Activated CD8-positive, alpha-beta T cell treated with anti-CD3 and anti-CD28 coated beads for 36 hours (primary cell): ENCODE data around the gene SARNP. TPM values are rescaled to one million over a fixed set of nuclear protein-coding genes. Genes with fewer than 3 reads are reported as not detected.
A peak's percentile ranks its signal among the peaks of the same experiment; 100 is the strongest.

Source experiments
- ATAC-seq: fragments of 200-7000 bp; cut with Tn5 transposase; one replicate; pipeline ENCODE4 v1.10.0; 2021; ENCODE audit warnings: mild to moderate bottlenecking, moderate library complexity
- CTCF ChIA-PET: fragments of 350-600 bp; sonication (Branson Sonifier 250); formaldehyde crosslinking; loops from one replicate; lab custom pipeline; 2021; ENCODE audit warnings: antibody characterized with exemption; lab: Charles Lee
- POLR2A ChIA-PET: fragments of 350-600 bp; sonication (Branson Sonifier 250); formaldehyde crosslinking; loops from one replicate; lab custom pipeline; 2021; ENCODE audit warnings: antibody characterized with exemption; lab: Charles Lee
- DNase-seq: peaks from one replicate; pipeline ENCODE4 v3.0.0-alpha.2; 2020
- H3K27ac Mint-ChIP-seq: one replicate; pipeline ENCODE4 v1.8.0; 2021; ENCODE audit warnings: mild to moderate bottlenecking, mixed read lengths
- H3K27me3 Mint-ChIP-seq: one replicate; pipeline ENCODE4 v1.8.0; 2021; ENCODE audit warnings: mixed read lengths
- H3K36me3 Mint-ChIP-seq: one replicate; pipeline ENCODE4 v1.8.0; 2021; ENCODE audit warnings: low read depth, mixed read lengths
- H3K4me1 Mint-ChIP-seq: one replicate; pipeline ENCODE4 v1.8.0; 2021; ENCODE audit warnings: low read depth, mixed read lengths
- H3K4me3 Mint-ChIP-seq: one replicate; pipeline ENCODE4 v1.8.0; 2021; ENCODE audit warnings: mild to moderate bottlenecking, moderate library complexity, mixed read lengths
- H3K9me3 Mint-ChIP-seq: one replicate; pipeline ENCODE4 v1.8.0; 2021; ENCODE audit warnings: mixed read lengths
- intact Hi-C: fragments of 100-400 bp; cut with micrococcal nuclease; formaldehyde crosslinking; loops from one replicate; pipeline ENCODE4 v1.10.0; 2022
- total RNA-seq, 2 experiments: library from RNA; stranded (reverse); gene quantifications; one replicate each; pipeline ENCODE4 v1.2.3, GENCODE V29; 2021
- TF ChIP-seq, protein P1 (sequence below): fragments of 200-600 bp; IDR thresholded peaks from one replicate; pipeline ENCODE4 v1.8.0; 2022; ENCODE audit warnings: antibody characterized with exemption, mild to moderate bottlenecking

Gene SARNP
- total RNA-seq, 2 experiments from 2014 or later: 93.9 to 94.0 TPM

DNA sequence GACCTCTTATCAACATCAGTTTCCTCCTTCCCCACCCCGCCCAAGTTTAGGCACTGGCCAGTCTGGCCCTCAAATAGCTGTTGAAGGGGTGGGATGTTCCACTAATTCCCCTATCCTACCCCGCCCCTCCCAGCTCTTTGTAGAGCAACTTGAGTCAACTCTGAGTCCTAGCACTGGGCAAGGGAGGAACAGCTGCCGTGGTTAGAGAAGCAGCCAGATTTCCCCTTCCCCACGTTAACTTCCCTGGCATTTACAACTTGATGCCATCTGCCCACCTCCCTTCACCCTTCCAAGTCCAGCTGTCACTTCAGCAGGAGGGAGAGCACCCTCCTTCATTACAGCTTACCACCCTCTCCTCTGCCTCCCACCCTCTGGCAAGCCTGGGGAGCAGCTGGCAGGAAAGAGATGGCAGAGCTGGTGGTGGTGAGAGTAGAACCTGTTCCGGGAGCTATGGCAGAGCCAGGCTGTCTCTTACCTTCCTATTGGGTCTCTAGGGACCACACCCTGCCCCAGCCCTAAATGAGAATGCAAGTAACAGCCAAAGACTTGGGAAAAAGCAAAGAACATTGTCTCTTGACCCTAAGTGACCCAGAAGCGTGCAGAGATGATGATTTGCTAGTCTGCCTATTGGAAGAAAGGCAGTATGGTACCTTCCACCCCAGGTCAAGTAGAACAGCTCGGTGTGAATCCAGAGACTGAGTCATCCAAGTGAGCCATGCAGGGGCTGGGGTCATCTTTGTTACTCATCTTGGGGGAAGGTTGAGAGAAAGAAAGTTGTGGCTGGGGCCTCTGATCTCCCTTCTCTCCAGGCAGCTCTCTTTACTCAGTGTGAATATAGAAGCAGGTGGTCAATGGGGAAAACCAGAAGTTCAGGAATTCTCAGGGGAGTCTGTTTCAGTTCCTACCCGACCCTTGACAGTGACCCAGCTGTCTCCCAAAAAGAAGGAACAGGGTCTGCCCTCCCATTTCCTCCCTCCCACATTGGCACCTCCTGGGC lies 100.2 kb downstream of the SARNP start:
- peaks cover 5% of the 10 kb centered on the region for H3K36me3 Mint-ChIP-seq
- H3K9me3 Mint-ChIP-seq: no peaks in the 10 kb centered on the region
- intact Hi-C loops: no loop called here
- H3K4me1 Mint-ChIP-seq: peaks cover 24% of the 10 kb centered on the region
- CTCF ChIA-PET: interaction anchor here (0.8 to 4.3 kb wide), 8 partner anchors 11 to 79 kb away, joined by 3 to 44 read pairs (median 6); partner anchors contain the start of gene CD63
- DNase-seq (peak; percentile 55), ATAC-seq (peak; percentile 37)
- POLR2A ChIA-PET: interaction anchor here (0.9 to 7.2 kb wide), 7 partner anchors 11 to 99 kb away, joined by 3 to 44 read pairs (median 3); partner anchors contain the start of genes CD63 and GDF11
- H3K27ac Mint-ChIP-seq: peak overlapping the region; percentile 92
- H3K4me3 Mint-ChIP-seq: peak overlapping the region; percentile 94
- TF ChIP-seq, protein P1, sequence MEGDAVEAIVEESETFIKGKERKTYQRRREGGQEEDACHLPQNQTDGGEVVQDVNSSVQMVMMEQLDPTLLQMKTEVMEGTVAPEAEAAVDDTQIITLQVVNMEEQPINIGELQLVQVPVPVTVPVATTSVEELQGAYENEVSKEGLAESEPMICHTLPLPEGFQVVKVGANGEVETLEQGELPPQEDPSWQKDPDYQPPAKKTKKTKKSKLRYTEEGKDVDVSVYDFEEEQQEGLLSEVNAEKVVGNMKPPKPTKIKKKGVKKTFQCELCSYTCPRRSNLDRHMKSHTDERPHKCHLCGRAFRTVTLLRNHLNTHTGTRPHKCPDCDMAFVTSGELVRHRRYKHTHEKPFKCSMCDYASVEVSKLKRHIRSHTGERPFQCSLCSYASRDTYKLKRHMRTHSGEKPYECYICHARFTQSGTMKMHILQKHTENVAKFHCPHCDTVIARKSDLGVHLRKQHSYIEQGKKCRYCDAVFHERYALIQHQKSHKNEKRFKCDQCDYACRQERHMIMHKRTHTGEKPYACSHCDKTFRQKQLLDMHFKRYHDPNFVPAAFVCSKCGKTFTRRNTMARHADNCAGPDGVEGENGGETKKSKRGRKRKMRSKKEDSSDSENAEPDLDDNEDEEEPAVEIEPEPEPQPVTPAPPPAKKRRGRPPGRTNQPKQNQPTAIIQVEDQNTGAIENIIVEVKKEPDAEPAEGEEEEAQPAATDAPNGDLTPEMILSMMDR: no peak
- peaks cover 3% of the 10 kb centered on the region for H3K27me3 Mint-ChIP-seq

DNA sequence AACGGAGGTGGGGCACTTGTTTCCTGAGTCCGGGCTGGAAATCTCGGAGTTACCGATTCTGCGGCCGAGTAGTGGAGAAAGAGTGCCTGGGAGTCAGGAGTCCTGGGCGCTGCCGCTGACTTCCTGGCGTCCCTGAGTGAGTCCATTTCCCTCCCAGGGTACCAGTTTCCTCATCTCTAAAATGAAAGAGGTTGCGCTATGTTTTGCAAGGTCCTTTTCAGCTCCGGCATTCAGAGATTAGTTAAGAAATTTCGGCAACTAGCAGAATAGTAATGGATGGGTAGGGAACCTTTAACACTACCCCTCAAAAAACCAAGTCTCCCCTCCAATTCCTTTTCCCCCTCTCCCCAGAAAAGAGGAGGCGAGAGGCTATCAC lies 101.0 kb downstream of the SARNP start:
- intact Hi-C loops: no loop called here
- peaks cover 3% of the 10 kb centered on the region for H3K27me3 Mint-ChIP-seq
- H3K4me3 Mint-ChIP-seq: peak overlapping the region; percentile 94
- peaks cover 24% of the 10 kb centered on the region for H3K4me1 Mint-ChIP-seq
- DNase-seq: no peak
- ATAC-seq: no peak
- peak overlapping the region; percentile 92 for H3K27ac Mint-ChIP-seq
- H3K9me3 Mint-ChIP-seq: no peaks in the 10 kb centered on the region
- ChIA-PET CTCF (interaction anchor here (1.0 to 4.3 kb wide), 9 partner anchors 8 to 70 kb away, joined by 3 to 44 read pairs (median 9); partner anchors contain the start of gene CD63), POLR2A (interaction anchor here (0.9 to 7.2 kb wide), 8 partner anchors 10 to 330 kb away, joined by 3 to 44 read pairs (median 4); partner anchors contain the start of genes CD63 and ITGA7)
- TF ChIP-seq, protein P1: no peak
- H3K36me3 Mint-ChIP-seq: peaks cover 5% of the 10 kb centered on the region

DNA sequence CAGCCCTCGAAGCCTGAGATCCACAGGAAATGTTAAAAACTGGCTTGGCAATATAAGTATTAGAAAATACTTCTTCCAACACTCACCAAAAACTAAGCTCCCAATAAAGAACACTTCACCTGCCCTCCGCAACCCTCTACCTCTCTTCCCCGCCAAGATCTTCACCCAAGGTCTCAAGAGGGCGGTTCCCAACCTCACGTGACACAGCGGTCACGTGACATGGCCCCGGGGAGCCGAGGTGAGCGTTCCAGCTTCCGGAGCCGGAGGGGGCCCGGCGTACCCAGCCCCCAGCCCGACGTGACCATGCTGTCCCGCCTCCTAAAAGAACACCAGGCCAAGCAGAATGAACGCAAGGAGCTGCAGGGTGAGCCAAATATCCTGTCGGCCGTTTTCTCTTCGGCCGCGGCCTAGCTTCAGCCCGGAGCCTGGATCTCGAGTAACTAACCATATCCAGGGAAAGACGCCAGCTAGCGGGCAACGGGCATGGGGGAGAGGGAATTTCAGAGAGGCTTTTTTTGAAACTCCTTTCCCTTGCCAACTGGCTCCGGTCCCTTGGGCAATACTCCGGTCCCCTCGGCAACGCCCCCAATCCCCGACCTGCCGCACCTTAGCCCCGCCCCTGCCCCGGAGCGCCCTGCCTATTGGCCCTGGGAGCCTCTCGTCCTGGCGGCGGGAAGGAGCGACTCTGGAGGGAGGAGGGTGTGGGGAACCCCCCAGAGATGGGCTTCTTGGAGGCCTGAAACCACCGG lies 101.5 kb downstream of the SARNP start, which contains the start of gene BLOC1S1:
Gene BLOC1S1 (plus strand): TSS at position 214 of the 749 bp plus-strand sequence. CDS start 6 bp downstream, at position 220.
- intact Hi-C loops: no loop called here
- ATAC-seq: peak; percentile 97
- CTCF ChIA-PET: interaction anchor here (0.8 to 4.3 kb wide), 8 partner anchors 9 to 281 kb away, joined by 3 to 44 read pairs (median 10); partner anchors contain the start of genes CD63 and SUOX
- POLR2A ChIA-PET: interaction anchor here (1.2 to 7.2 kb wide), 6 partner anchors 9 to 330 kb away, joined by 3 to 44 read pairs (median 4); partner anchors contain the start of genes CD63 and ITGA7
- peak within 1 kb of the TSS; percentile 94 for H3K4me3 Mint-ChIP-seq
- peaks cover 5% of the 10 kb centered on the region for H3K36me3 Mint-ChIP-seq
- peaks cover 24% of the 10 kb centered on the region for H3K4me1 Mint-ChIP-seq
- H3K27ac Mint-ChIP-seq: peak within 1 kb of the TSS; percentile 92
- peaks cover 3% of the 10 kb centered on the region for H3K27me3 Mint-ChIP-seq
- H3K9me3 Mint-ChIP-seq: no peaks in the 10 kb centered on the region
- peak; percentile 97 for DNase-seq
- TF ChIP-seq, protein P1: no peak

GRCh38 chr12:55715169-55715764 lies 102.3 kb downstream of the SARNP start:
- peaks cover 24% of the 10 kb centered on the region for H3K4me1 Mint-ChIP-seq
- ATAC-seq (no peak), DNase-seq (no peak)
- POLR2A ChIA-PET: interaction anchor here (1.2 to 7.2 kb wide), 5 partner anchors 8 to 331 kb away, joined by 3 to 44 read pairs (median 4); partner anchors contain the start of genes CD63 and ITGA7
- no peaks in the 10 kb centered on the region for H3K9me3 Mint-ChIP-seq
- peak overlapping the region; percentile 92 for H3K27ac Mint-ChIP-seq
- TF ChIP-seq, protein P1: no peak
- H3K36me3 Mint-ChIP-seq: peaks cover 5% of the 10 kb centered on the region
- intact Hi-C loops: no loop called here
- peaks cover 3% of the 10 kb centered on the region for H3K27me3 Mint-ChIP-seq
- CTCF ChIA-PET: interaction anchor here (0.8 to 4.3 kb wide), 7 partner anchors 9 to 282 kb away, joined by 3 to 44 read pairs (median 10); partner anchors contain the start of genes CD63 and SUOX
- peak overlapping the region; percentile 94 for H3K4me3 Mint-ChIP-seq
